ENCODE data around the gene CNGA2.
"Not testable (repeated sequence)": the region's sequence is repeated elsewhere in the genome, so short reads cannot be mapped to it uniquely, and the experiment has no call there.

Gene CNGA2

GRCh38 chrX:151734446-151734845, at the start of gene CNGA2:
CNGA2 (plus strand) TSS chrX:151734746; CDS start chrX:151738484, 3,738 bp downstream.
- TF ChIP-seq GATA1 (IDR thresholded peaks at IDR 0.05; ENCODE audit: low read depth, low read length) (no peak), POLR2A (IDR thresholded peaks at IDR 0.05; ENCODE audit: low read length) (no peak)
- no peak for DNase-seq

GRCh38 chrX:151687635-151688034, 46.9 kb upstream of the CNGA2 start:
- no peak for DNase-seq
- TF ChIP-seq GATA1 (IDR thresholded peaks at IDR 0.05; ENCODE audit: low read depth, low read length), result no peak
- TF ChIP-seq POLR2A (IDR thresholded peaks at IDR 0.05; ENCODE audit: low read length), result no peak

- TF ChIP-seq POLR2A (IDR thresholded peaks at IDR 0.05; ENCODE audit: low read length), result no peak
- TF ChIP-seq GATA1 (IDR thresholded peaks at IDR 0.05; ENCODE audit: low read depth, low read length), result no peak
- no peak for DNase-seq
Measured at GRCh38 chrX:151688695-151689094, 45.9 kb upstream of the CNGA2 start.

GRCh38 chrX:151692825-151693224, 41.7 kb upstream of the CNGA2 start:
- no peak for TF ChIP-seq POLR2A (IDR thresholded peaks at IDR 0.05; ENCODE audit: low read length)
- no peak for TF ChIP-seq GATA1 (IDR thresholded peaks at IDR 0.05; ENCODE audit: low read depth, low read length)
- DNase-seq, result no peak

GRCh38 chrX:151694121-151694520, 40.4 kb upstream of the CNGA2 start:
- no peak for DNase-seq
- no peak for TF ChIP-seq POLR2A (IDR thresholded peaks at IDR 0.05; ENCODE audit: low read length)
- no peak for TF ChIP-seq GATA1 (IDR thresholded peaks at IDR 0.05; ENCODE audit: low read depth, low read length)

GRCh38 chrX:151694661-151695582, 39.6 kb upstream of the CNGA2 start, which contains the start of gene PRRG3:
PRRG3 (plus strand) TSS chrX:151695458; CDS start chrX:151698815, 3,357 bp downstream.
- TF ChIP-seq GATA1 (IDR thresholded peaks at IDR 0.05; ENCODE audit: low read depth, low read length), result no peak
- TF ChIP-seq POLR2A (IDR thresholded peaks at IDR 0.05; ENCODE audit: low read length), result no peak
- DNase-seq, result no peak

GRCh38 chrX:151695583-151696340, 38.8 kb upstream of the CNGA2 start:
- no peak for DNase-seq
- TF ChIP-seq POLR2A (IDR thresholded peaks at IDR 0.05; ENCODE audit: low read length), result no peak
- TF ChIP-seq GATA1 (IDR thresholded peaks at IDR 0.05; ENCODE audit: low read depth, low read length), result no peak

- not testable (repeated sequence) for DNase-seq
Measured at GRCh38 chrX:151697082-151697481, 37.5 kb upstream of the CNGA2 start.

- DNase-seq, result no peak
- TF ChIP-seq GATA1 (IDR thresholded peaks at IDR 0.05; ENCODE audit: low read depth, low read length), result no peak
- no peak for TF ChIP-seq POLR2A (IDR thresholded peaks at IDR 0.05; ENCODE audit: low read length)
Measured at GRCh38 chrX:151697522-151697921, 37.0 kb upstream of the CNGA2 start.

GRCh38 chrX:151698485-151698884, 36.1 kb upstream of the CNGA2 start:
- DNase-seq, result no peak
- TF ChIP-seq POLR2A (IDR thresholded peaks at IDR 0.05; ENCODE audit: low read length) (no peak), GATA1 (IDR thresholded peaks at IDR 0.05; ENCODE audit: low read depth, low read length) (no peak)

- no peak for TF ChIP-seq POLR2A (IDR thresholded peaks at IDR 0.05; ENCODE audit: low read length)
- TF ChIP-seq GATA1 (IDR thresholded peaks at IDR 0.05; ENCODE audit: low read depth, low read length), result no peak
- no peak for DNase-seq
Measured at GRCh38 chrX:151699746-151700145, 34.8 kb upstream of the CNGA2 start.

- DNase-seq, result no peak
- TF ChIP-seq POLR2A (IDR thresholded peaks at IDR 0.05; ENCODE audit: low read length) (no peak), GATA1 (IDR thresholded peaks at IDR 0.05; ENCODE audit: low read depth, low read length) (no peak)
Measured at GRCh38 chrX:151700581-151700980, 34.0 kb upstream of the CNGA2 start.

GRCh38 chrX:151701071-151701470, 33.5 kb upstream of the CNGA2 start:
- TF ChIP-seq GATA1 (IDR thresholded peaks at IDR 0.05; ENCODE audit: low read depth, low read length) (no peak), POLR2A (IDR thresholded peaks at IDR 0.05; ENCODE audit: low read length) (no peak)

GRCh38 chrX:151701531-151701930, 33.0 kb upstream of the CNGA2 start:
- TF ChIP-seq POLR2A (IDR thresholded peaks at IDR 0.05; ENCODE audit: low read length) (no peak), GATA1 (IDR thresholded peaks at IDR 0.05; ENCODE audit: low read depth, low read length) (no peak)

More at GRCh38 chrX:151701071-151701470, 33.5 kb upstream of the CNGA2 start:
- DNase-seq, result no peak

More at GRCh38 chrX:151701531-151701930, 33.0 kb upstream of the CNGA2 start:
- DNase-seq, result no peak

Data from erythroblast (primary cell).